ENCODE results near the gene KCTD4.

DNA sequence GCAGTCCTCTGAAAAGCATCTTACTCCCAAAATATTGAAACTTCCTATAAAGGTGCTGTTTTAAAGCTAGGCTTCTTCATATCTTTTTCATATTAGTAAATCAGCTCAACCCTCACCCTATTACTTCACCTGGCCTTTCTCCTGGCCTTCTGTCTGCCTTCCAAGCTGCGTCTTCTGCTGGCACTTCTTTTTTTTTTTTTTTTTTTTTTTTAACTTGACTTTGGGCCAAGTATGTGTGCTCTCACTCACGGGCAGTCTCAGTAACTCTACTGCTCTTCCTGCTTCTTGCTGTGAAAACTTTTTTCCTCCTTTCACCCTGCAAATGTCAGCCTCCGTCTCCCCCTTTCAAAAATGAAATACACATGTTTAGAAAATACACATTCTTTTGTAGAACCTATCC is 41.2 kb upstream of the KCTD4 start:
- no peak for TF ChIP-seq CTCF (IDR thresholded peaks at IDR 0.05)
- TF ChIP-seq POLR2A (IDR thresholded peaks at IDR 0.05) = no peak
